ENCODE data around the gene CDT1.
A peak's percentile ranks its signal among the peaks of the same experiment; 100 is the strongest.

CDT1 gene

GRCh38 chr16:88805340-88805715 is 1.7 kb downstream of the CDT1 start:
- intact Hi-C loops (cut with DNase I; ENCODE audit: low total_unique reads): no loop called here
- Histone ChIP-seq H3K27ac (no peak overlapping the region), H3K4me3 (no peak overlapping the region), H3K9me3 (no peaks in the 10 kb centered on the region), H3K27me3 (no peaks in the 10 kb centered on the region), H3K4me1 (peaks cover 0 to 33% (median 22%) of the 10 kb centered on the region in 4 donors), H3K36me3 (peaks cover 0 to 32% (median 13%) of the 10 kb centered on the region in 3 donors)
- TF ChIP-seq CTCF (IDR thresholded peaks at IDR 0.05): no peak
- DNase-seq: peak in 1 of 2 donors; percentile 66

GRCh38 chr16:88805887-88806393 is 2.4 kb downstream of the CDT1 start:
- Histone ChIP-seq H3K36me3 (peaks cover 0 to 32% (median 13%) of the 10 kb centered on the region in 3 donors), H3K27me3 (no peaks in the 10 kb centered on the region), H3K9me3 (no peaks in the 10 kb centered on the region), H3K4me3 (no peak overlapping the region), H3K27ac (no peak overlapping the region), H3K4me1 (peaks cover 0 to 39% (median 28%) of the 10 kb centered on the region in 4 donors)
- peak in 1 of 2 donors; percentile 65 for DNase-seq
- intact Hi-C loops (cut with DNase I; ENCODE audit: low total_unique reads): no loop called here
- TF ChIP-seq CTCF (IDR thresholded peaks at IDR 0.05): no peak

DNA sequence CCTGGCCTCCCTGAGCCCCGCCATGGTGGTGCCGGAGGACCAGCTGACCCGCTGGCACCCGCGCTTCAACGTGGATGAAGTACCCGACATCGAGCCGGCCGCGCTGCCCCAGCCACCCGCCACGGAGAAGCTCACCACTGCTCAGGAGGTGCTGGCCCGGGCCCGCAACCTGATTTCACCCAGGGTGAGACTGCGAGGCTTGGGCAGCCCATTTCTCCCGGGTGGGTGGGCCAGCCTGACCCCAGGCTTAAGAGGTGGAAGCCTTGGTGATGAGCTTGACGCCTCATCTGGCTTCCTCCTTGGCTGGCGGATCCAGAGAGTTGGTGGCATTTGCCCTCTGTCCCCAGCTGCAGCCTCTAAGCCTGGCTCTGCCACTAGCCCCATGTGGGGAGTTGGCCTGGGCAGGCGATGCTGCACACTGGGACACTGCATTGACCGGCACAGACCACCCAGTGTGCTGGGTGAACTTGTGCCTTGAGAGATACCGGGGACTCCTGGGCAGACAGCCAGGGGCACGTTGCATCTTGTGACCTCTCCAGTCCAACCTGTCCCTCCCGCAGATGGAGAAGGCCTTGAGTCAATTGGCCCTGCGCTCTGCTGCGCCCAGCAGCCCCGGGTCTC is 3.0 kb downstream of the CDT1 start:
- no peak overlapping the region for H3K4me3 ChIP-seq
- H3K36me3 ChIP-seq: peaks cover 0 to 32% (median 13%) of the 10 kb centered on the region in 3 donors
- intact Hi-C loops (cut with DNase I; ENCODE audit: low total_unique reads): no loop called here
- peak in 1 of 2 donors; percentile 68 for DNase-seq
- no peak overlapping the region for H3K27ac ChIP-seq
- TF ChIP-seq CTCF (IDR thresholded peaks at IDR 0.05): no peak
- no peaks in the 10 kb centered on the region for H3K27me3 ChIP-seq
- H3K4me1 ChIP-seq: peaks cover 0 to 42% (median 29%) of the 10 kb centered on the region in 4 donors
- H3K9me3 ChIP-seq: no peaks in the 10 kb centered on the region

GRCh38 chr16:88807142-88807625 is 3.6 kb downstream of the CDT1 start:
- peak in 1 of 2 donors; percentile 55 for DNase-seq
- Histone ChIP-seq H3K36me3 (peaks cover 0 to 32% (median 13%) of the 10 kb centered on the region in 3 donors), H3K4me3 (no peak overlapping the region), H3K27ac (no peak overlapping the region), H3K4me1 (peaks cover 0 to 38% (median 31%) of the 10 kb centered on the region in 4 donors), H3K27me3 (no peaks in the 10 kb centered on the region), H3K9me3 (no peaks in the 10 kb centered on the region)
- TF ChIP-seq CTCF (IDR thresholded peaks at IDR 0.05): no peak
- intact Hi-C loops (cut with DNase I; ENCODE audit: low total_unique reads): no loop called here

GRCh38 chr16:88807626-88808453 is 4.3 kb downstream of the CDT1 start:
- H3K4me3 ChIP-seq: no peak overlapping the region
- peaks cover 0 to 42% (median 31%) of the 10 kb centered on the region in 4 donors for H3K4me1 ChIP-seq
- no peaks in the 10 kb centered on the region for H3K27me3 ChIP-seq
- peak in 1 of 2 donors; percentile 61 for DNase-seq
- intact Hi-C loops (cut with DNase I; ENCODE audit: low total_unique reads): no loop called here
- H3K9me3 ChIP-seq: no peaks in the 10 kb centered on the region
- H3K27ac ChIP-seq: no peak overlapping the region
- no peak for TF ChIP-seq CTCF (IDR thresholded peaks at IDR 0.05)
- peaks cover 0 to 32% (median 13%) of the 10 kb centered on the region in 3 donors for H3K36me3 ChIP-seq

All from tibial artery (tissue), 4 donors.